HG02571 (cell line): ENCODE measurements around the gene CADPS2.

Source experiments
- ATAC-seq: cut with Tn5 transposase; IDR thresholded peaks from one replicate; pipeline ENCODE4 v1.9.1; 2021; ENCODE audit warnings: mild to moderate bottlenecking, moderate library complexity; ENCODE audit not compliant: unreplicated experiment

CADPS2 gene

GRCh38 chr7:122403113-122403512 lies 483.1 kb downstream of the CADPS2 start:
- no peak for ATAC-seq

- no peak for ATAC-seq
Observed at GRCh38 chr7:122402235-122402634, 484.0 kb downstream of the CADPS2 start.

GRCh38 chr7:122397381-122397780 lies 488.9 kb downstream of the CADPS2 start:
- ATAC-seq = no peak

GRCh38 chr7:122394512-122394911 lies 491.7 kb downstream of the CADPS2 start:
- no peak for ATAC-seq

- no peak for ATAC-seq
Observed at GRCh38 chr7:122384528-122384927, 501.7 kb downstream of the CADPS2 start.

- peak; percentile 87 for ATAC-seq
Observed at GRCh38 chr7:122383934-122384333, 502.3 kb downstream of the CADPS2 start.

GRCh38 chr7:122380992-122381391 lies 505.3 kb downstream of the CADPS2 start:
- no peak for ATAC-seq

- no peak for ATAC-seq
Observed at GRCh38 chr7:122379491-122379890, 506.8 kb downstream of the CADPS2 start.

GRCh38 chr7:122369756-122370155 lies 516.5 kb downstream of the CADPS2 start:
- no peak for ATAC-seq

GRCh38 chr7:122364761-122365280 lies 521.4 kb downstream of the CADPS2 start:
- no peak for ATAC-seq

- no peak for ATAC-seq
Observed at GRCh38 chr7:122363144-122363543, 523.1 kb downstream of the CADPS2 start.

GRCh38 chr7:122362473-122362872 lies 523.8 kb downstream of the CADPS2 start:
- ATAC-seq = no peak

GRCh38 chr7:122354656-122355055 lies 531.6 kb downstream of the CADPS2 start:
- no peak for ATAC-seq

- no peak for ATAC-seq
Observed at GRCh38 chr7:122352454-122352853, 533.8 kb downstream of the CADPS2 start.

- ATAC-seq = no peak
Observed at GRCh38 chr7:122350701-122351100, 535.6 kb downstream of the CADPS2 start.

GRCh38 chr7:122344303-122344620 lies 542.0 kb downstream of the CADPS2 start:
- no peak for ATAC-seq

GRCh38 chr7:122343601-122344302 lies 542.5 kb downstream of the CADPS2 start:
- ATAC-seq = no peak

GRCh38 chr7:122340427-122340826 lies 545.8 kb downstream of the CADPS2 start:
- ATAC-seq = no peak

GRCh38 chr7:122339145-122339904 lies 546.9 kb downstream of the CADPS2 start:
- ATAC-seq = no peak

- ATAC-seq = no peak
Observed at GRCh38 chr7:122337011-122337410, 549.2 kb downstream of the CADPS2 start.

GRCh38 chr7:122329145-122329802 lies 557.0 kb downstream of the CADPS2 start:
- no peak for ATAC-seq

- no peak for ATAC-seq
Observed at GRCh38 chr7:122327969-122328368, 558.3 kb downstream of the CADPS2 start.
